HG02623 (cell line): Measurements from ENCODE around the gene KRTAP9-1.
"Not testable (repeated sequence)": the region's sequence is repeated elsewhere in the genome, so short reads cannot be mapped to it uniquely, and the experiment has no call there.

Experiments used
- ATAC-seq: cut with Tn5 transposase; IDR thresholded peaks from one replicate; pipeline ENCODE4 v1.9.1; 2021; ENCODE audit warnings: moderate library complexity; ENCODE audit not compliant: unreplicated experiment

KRTAP9-1 gene

GRCh38 chr17:41178843-41179616, 10.7 kb upstream of the KRTAP9-1 start:
- no peak for ATAC-seq

DNA sequence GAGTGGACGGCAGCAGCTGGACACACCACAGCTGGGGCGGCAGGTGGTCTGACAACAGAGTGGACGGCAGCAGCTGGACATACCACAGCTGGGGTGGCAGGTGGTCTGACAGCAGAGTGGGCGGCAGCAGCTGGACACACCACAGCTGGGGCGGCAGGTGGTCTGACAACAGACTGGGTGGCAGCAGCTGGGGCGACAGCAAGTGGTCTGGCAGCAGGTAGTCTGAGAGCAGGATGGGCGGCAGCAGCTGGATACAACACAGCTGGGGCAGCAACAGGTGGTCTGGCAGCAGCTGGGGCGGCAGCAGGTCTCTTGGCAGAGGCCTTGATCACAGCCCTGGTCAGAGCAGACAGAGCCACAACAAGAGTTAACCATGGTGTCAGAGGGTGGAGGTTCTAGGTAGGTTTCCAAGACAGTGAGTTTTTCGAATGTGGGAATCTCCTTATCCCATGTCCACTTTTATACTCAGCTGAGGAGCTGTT, 5.2 kb upstream of the KRTAP9-1 start, which contains the start of gene KRTAP4-1:
KRTAP4-1 (minus strand) TSS at position 432 of the 482 bp plus-strand sequence; CDS start at position 375, 57 bp downstream.
- ATAC-seq: no peak

DNA sequence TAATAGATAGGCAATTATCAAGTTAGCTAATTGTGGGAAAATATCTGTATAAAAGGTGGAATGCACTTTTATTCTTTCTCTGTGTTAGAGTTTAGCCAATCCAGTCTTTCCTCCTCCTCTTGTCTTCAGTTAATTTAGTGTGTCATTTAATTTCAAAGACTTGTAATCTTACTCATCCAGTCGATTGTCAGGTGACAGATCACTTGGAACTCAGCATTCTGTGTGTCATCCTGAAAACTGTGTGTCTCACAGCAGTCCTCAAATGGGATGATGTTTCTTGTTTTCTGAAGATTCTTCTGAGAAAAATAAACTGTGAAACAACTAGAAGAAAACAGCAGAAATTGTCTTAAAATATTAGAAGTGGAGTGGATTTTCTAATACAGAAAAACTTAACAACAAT, 4.7 kb upstream of the KRTAP9-1 start:
- no peak for ATAC-seq

- no peak for ATAC-seq
Observed at GRCh38 chr17:41186872-41187271, 2.8 kb upstream of the KRTAP9-1 start.

DNA sequence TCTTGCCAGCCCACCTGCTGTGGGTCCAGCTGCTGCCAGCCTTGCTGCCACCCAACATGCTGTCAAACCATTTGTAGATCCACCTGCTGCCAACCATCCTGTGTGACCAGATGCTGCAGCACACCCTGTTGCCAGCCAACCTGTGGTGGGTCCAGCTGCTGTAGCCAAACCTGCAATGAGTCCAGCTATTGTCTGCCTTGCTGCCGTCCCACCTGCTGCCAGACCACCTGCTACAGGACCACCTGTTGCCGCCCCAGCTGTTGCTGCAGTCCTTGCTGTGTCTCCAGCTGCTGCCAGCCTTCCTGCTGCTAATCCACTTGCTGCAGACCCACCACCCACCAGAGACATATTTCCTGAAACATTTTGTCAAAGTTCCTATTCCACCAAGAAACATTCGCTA, 641 bp downstream of the KRTAP9-1 start:
- ATAC-seq: no peak

- no peak for ATAC-seq
Observed at GRCh38 chr17:41196068-41196467, 6.4 kb downstream of the KRTAP9-1 start.

- no peak for ATAC-seq
Observed at GRCh38 chr17:41199421-41200078, 9.9 kb downstream of the KRTAP9-1 start.

GRCh38 chr17:41211845-41212466, 22.3 kb downstream of the KRTAP9-1 start:
- ATAC-seq: no peak

DNA sequence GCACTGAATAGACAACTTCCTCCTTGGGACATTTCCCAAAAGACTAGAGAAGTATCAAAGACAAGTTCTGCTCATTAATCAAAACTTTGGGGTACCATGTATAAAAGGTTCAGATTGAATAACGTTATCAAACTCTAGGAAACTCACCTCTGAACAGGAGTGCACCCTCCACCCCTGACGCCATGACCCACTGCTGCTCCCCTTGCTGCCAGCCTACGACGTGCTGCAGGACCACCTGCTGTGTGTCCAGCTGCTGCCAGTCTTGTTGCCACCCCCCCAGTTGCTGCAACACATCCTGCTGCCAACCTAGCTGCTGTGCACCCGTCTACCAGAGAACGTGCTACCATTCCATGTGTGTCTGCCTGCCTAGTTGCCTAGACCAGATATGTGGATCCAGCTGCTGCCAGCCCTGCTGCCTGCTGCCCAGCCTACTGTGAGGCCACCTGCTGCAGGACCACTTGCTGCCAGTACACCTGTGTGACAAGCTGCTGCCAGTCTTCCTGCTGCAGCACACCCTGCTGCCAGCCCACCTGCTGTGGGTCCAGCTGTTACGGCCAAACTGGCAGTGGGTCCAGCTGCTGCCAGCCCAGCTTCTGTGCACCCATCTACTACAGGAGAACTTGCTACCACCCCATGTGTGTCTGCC, 23.0 kb downstream of the KRTAP9-1 start:
- ATAC-seq: no peak

GRCh38 chr17:41215681-41216080, 26.0 kb downstream of the KRTAP9-1 start:
- no peak for ATAC-seq

DNA sequence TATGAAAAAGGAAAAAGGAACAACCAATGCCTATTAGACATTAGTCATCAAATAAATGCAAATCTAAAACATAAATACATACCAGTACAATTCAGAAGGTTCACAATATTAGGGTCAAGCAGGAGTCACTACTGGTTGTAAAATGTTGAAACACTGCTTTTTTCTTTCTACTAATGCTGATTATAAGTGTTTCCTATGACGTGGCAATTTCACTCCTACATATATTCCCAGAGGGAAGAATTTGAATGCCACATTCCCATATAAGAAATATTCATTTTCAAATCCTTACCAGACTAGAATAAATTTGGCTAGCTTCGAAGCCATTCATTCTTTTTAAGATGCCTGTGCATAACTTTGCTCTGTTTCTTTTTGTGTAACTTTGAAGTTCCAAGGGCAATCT, 34.1 kb downstream of the KRTAP9-1 start:
- no peak for ATAC-seq

DNA sequence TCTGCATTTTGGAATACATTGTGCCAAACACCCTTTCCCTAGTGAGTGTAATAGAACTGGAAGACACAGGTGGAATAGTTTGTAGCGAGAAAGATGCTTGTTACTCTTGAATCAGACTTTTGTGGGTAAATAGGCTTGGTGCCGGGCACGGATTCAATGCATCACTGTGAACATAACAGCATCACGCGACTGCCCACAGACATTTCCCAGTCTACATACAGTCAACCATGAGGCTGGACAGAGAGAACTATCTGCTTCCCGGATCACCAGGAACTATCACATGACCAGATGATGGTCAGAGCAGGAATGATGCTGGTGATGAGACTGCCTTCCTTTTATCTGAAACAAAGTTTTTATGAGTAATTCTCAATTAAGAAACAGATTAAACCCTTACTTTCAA, 36.4 kb downstream of the KRTAP9-1 start:
- no peak for ATAC-seq

- ATAC-seq: not testable (repeated sequence)
Observed at GRCh38 chr17:41226598-41227095, 37.0 kb downstream of the KRTAP9-1 start, which contains the start of gene KRTAP9-2. TSS of gene KRTAP9-2 (plus strand) at chr17:41226648. CDS start at chr17:41226655, 7 bp downstream.

GRCh38 chr17:41230094-41230493, 40.4 kb downstream of the KRTAP9-1 start:
- no peak for ATAC-seq

DNA sequence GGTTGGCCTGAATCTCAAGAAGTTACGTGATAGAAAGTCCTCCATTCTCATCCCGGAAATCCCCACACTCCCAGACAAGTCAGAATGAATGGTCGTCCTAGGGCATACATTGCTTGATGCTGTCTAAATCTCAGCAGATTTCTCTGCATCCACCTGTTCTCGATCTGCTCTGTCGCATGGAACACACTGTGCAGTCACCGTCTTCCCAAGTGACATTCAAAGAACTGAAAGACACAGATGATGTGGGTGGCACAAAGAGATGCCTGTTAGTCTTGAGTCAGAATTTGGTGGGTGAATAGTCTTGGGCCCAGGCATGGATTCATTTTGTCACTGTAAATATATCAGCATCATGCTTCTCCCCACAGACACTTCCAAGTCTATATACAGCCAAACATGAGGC, 42.0 kb downstream of the KRTAP9-1 start:
- no peak for ATAC-seq

- ATAC-seq: not testable (repeated sequence)
Observed at GRCh38 chr17:41232399-41233105, 42.9 kb downstream of the KRTAP9-1 start, which contains the start of gene KRTAP9-3. TSS of gene KRTAP9-3 (plus strand) at chr17:41232449. CDS start at chr17:41232502, 53 bp downstream.

DNA sequence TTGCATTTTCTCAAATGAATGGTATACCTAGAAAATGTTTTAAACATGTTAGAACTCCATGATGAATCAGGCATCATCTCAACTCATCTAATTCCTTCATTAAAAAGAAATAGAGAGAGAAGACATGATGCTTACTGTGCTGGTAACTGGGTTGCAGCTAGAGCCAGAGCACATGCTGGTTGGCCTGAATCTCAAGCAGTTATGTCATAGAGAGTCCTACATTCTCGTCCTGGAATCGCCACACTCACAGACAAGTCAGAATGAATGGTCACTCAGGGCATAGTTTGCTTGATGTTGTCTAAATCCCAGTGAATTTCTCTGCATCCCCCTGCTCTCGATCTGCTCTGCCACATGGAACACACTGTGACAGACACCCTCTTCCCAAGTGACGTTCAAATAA, 47.4 kb downstream of the KRTAP9-1 start:
- not testable (repeated sequence) for ATAC-seq

GRCh38 chr17:41237949-41238437, 48.3 kb downstream of the KRTAP9-1 start, which contains the start of gene KRTAP9-8:
TSS of gene KRTAP9-8 (plus strand) at chr17:41237999. CDS start at chr17:41238052, 53 bp downstream.
- not testable (repeated sequence) for ATAC-seq
